ENCODE measurements around the gene CDC16. TPM values are rescaled to one million over a fixed set of nuclear protein-coding genes. Genes with fewer than 3 reads are reported as not detected.
"Not testable (repeated sequence)": the region's sequence is repeated elsewhere in the genome, so short reads cannot be mapped to it uniquely, and the experiment has no call there.

CDC16 gene
- total RNA-seq, 1 donor from 2014 or later: 28.1 TPM

- DNase-seq (ENCODE audit: low spot score): peak; percentile 90
- peak; percentile 89 for ATAC-seq
Measured at GRCh38 chr13:114226699-114227323, 7.9 kb upstream of the CDC16 start.

DNA sequence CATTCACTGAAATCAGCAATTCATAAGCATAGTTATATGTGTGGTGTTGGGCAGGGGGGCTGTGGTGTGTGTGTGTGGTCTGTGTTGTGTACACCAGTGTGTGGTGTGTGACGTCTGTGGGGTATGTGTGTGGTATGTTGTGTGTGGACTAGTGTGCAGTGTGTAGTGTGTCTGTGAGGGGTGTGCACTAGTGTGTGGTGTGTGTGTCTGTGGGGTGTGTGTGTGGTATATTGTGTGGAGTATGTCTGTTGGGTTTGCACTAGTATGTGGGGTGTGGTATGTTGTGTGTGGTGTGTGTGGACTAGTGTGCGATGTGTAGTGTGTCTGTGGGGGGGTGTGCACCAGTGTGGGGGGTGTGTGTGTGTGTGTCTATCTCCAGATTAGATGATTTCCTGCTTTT lies 7.2 kb upstream of the CDC16 start:
- ATAC-seq: peak; percentile 3

DNA sequence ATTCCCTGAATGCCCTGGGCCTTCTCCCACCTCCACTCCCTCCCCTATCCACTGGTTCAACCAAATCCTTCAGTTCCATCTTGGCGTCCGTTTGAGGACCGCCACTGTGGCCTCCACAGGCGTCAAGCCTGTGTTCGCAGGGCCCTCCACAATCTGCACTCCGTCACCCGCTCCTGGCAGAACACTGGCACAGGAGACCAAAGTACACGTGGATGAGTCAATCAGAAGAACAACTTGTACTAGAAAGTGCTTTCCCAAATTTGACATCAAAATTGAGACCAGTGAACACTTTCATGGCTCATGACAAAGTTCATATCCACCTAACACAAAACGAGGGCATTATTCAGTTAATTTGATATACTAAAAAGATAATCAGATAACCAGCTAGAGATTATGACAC lies 6.5 kb upstream of the CDC16 start:
- DNase-seq (ENCODE audit: low spot score): peak; percentile 84
- ATAC-seq: peak; percentile 74

More for the DNA sequence above, 7.2 kb upstream of the CDC16 start:
- no peak for DNase-seq (ENCODE audit: low spot score)

GRCh38 chr13:114229506-114229905 lies 5.2 kb upstream of the CDC16 start:
- no peak for ATAC-seq
- no peak for DNase-seq (ENCODE audit: low spot score)

GRCh38 chr13:114230117-114230516 lies 4.6 kb upstream of the CDC16 start:
- DNase-seq (ENCODE audit: low spot score): no peak
- ATAC-seq: no peak

DNA sequence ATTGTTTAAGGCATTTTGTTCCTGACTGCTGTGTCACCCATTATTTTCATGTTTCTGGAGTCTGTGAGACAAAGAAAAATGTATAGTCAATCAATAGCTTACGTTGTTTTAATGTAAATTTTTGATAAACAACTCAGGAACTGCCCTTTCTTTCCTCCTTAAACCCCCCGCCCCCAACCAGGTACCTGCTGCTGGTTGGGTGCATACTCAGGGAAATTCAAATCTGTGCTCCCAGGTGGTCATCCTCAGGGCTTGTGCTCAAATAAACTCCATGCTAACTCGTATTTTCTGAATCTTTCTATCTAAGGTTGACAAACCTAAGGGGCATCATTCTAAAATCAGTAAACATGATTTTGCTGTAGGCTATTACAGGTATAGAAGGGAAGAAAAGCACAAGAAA lies 4.1 kb upstream of the CDC16 start:
- no peak for ATAC-seq
- no peak for DNase-seq (ENCODE audit: low spot score)

DNA sequence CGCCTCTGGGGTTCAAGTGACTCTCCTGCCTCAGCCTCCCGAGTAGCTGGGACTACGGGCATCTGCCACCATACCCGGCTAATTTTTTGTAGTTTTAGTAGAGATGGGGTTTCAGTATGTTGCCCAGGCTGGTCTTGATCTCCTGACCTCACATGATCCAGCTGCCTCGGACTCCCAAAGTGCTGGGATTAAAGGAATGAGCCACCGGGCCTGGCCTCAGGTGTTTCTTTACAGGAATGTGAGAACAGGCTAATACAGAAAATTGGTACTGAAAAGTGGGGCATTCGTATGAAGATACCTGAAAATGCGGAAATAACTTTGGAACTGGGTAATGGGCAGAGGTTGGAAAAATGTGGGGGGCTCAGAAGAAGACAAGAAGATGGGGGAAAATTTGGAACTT lies 2.8 kb upstream of the CDC16 start:
- ATAC-seq: no peak
- no peak for DNase-seq (ENCODE audit: low spot score)

- DNase-seq (ENCODE audit: low spot score) (no peak), ATAC-seq (no peak)
Measured at GRCh38 chr13:114234266-114234644, 442 bp upstream of the CDC16 start.

DNA sequence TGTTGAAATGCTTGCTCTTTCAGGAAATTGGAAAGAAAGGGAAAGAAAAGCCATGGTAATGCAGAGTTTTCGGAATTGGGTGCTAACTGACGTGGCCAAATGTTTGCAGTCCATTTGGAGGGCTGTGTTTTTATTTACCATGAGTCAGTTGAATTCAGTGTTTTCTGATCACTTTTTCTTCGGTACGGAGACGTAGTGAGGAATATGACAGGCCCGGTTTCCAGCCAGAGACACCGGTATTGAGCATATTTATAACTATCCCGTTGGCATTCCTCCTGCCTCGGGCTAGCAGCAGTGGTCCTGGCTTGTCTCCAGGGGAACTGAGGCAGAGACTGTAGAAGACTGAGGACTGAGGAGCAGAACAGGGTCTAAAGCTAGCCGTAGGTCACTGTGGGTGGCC lies 1.0 kb downstream of the CDC16 start:
- no peak for DNase-seq (ENCODE audit: low spot score)
- no peak for ATAC-seq

GRCh38 chr13:114236227-114236626 lies 1.5 kb downstream of the CDC16 start:
- DNase-seq (ENCODE audit: low spot score) (no peak), ATAC-seq (no peak)

GRCh38 chr13:114237415-114238112 lies 2.9 kb downstream of the CDC16 start:
- DNase-seq (ENCODE audit: low spot score): no peak
- ATAC-seq: no peak

- no peak for ATAC-seq
- DNase-seq (ENCODE audit: low spot score): no peak
Measured at GRCh38 chr13:114241918-114242317, 7.2 kb downstream of the CDC16 start.

DNA sequence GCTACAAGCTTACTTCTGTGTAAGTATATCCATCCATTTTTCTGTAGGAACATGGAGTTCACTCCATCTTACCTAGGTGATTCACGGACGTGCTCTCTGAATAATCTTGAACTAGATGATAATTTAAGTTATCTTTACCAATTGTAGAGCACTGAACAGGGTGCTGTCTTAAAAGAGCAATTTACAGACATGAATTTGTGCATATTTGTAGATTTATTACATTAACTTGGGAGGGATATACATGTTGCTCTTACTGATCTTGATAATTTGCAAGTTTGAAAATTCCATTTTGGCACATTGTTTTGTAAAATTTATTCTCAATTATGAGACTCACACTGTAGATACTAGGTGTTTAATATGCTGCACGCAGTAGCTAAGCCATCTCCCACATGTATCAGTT lies 9.3 kb downstream of the CDC16 start:
- no peak for DNase-seq (ENCODE audit: low spot score)
- no peak for ATAC-seq

GRCh38 chr13:114244637-114245036 lies 9.9 kb downstream of the CDC16 start:
- ATAC-seq: no peak
- no peak for DNase-seq (ENCODE audit: low spot score)

GRCh38 chr13:114248011-114248410 lies 13.3 kb downstream of the CDC16 start:
- ATAC-seq (no peak), DNase-seq (ENCODE audit: low spot score) (no peak)

- DNase-seq (ENCODE audit: low spot score): no peak
- ATAC-seq: no peak
Measured at GRCh38 chr13:114249077-114249476, 14.4 kb downstream of the CDC16 start.

- peak; percentile 34 for ATAC-seq
- DNase-seq (ENCODE audit: low spot score): not testable (repeated sequence)
Measured at GRCh38 chr13:114251639-114252440, 17.1 kb downstream of the CDC16 start.

- DNase-seq (ENCODE audit: low spot score): no peak
- ATAC-seq: no peak
Measured at GRCh38 chr13:114256547-114256946, 21.9 kb downstream of the CDC16 start.

DNA sequence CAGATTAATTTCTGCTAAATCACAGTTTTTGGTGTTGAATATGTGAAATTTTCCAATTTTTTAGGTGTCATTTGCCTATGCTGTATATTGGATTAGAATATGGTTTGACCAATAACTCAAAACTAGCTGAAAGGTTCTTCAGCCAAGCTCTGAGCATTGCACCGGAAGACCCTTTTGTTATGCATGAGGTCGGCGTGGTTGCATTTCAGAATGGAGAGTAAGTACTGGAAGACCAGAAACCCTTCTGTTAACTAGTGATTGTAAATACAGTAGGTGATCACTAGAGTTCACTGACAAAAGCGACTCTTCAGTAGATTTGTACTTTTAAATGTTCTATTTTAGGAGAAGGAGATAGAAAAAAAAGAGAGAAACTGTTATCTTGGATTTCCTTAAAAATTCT lies 22.3 kb downstream of the CDC16 start:
- ATAC-seq (no peak), DNase-seq (ENCODE audit: low spot score) (no peak)

GRCh38 chr13:114258589-114258988 lies 23.9 kb downstream of the CDC16 start:
- DNase-seq (ENCODE audit: low spot score) (no peak), ATAC-seq (no peak)

DNA sequence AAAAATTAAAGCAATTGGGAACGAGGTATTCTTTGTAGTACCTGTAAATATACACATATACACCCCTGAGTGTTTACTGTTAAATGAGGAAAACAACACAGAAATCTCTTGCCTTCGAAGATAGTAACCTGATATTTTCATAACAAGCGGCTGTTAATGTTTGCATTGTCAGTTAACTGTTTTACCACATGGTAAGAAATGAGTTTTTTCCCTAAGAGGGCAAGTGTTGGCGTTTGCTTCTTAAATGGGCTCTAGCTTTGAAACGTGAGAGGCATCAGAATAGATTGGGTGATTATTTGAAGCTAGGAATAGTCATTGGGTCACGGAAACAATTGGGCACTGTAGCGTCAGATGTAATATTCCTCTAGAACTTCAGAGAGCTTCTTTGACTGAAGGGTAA lies 24.7 kb downstream of the CDC16 start:
- no peak for ATAC-seq

GRCh38 chr13:114259974-114260373 lies 25.3 kb downstream of the CDC16 start:
- DNase-seq (ENCODE audit: low spot score): no peak
- peak; percentile 64 for ATAC-seq

More for the DNA sequence above, 24.7 kb downstream of the CDC16 start:
- no peak for DNase-seq (ENCODE audit: low spot score)

All from left lobe of liver (tissue), 2 donors.